Neural crest cell (in vitro differentiated cells): ENCODE measurements around the gene RNF14. TPM values are rescaled to one million over a fixed set of nuclear protein-coding genes. Genes with fewer than 3 reads are reported as not detected.

Experiments used
- DNase-seq: peaks from one replicate; pipeline ENCODE4 v3.0.0; 2021; ENCODE audit warnings: low read depth, mixed read lengths, low spot score
- H3K27ac Mint-ChIP-seq: one replicate; pipeline ENCODE4 v1.8.0; 2021; ENCODE audit warnings: mild to moderate bottlenecking, mixed read lengths; ENCODE audit not compliant: unreplicated experiment
- H3K27me3 Mint-ChIP-seq: 2 replicates; pipeline ENCODE4 v1.8.0; 2021; ENCODE audit warnings: low read depth, mild to moderate bottlenecking, mixed read lengths
- H3K36me3 Mint-ChIP-seq: 2 replicates; pipeline ENCODE4 v1.8.0; 2021; ENCODE audit warnings: low read depth, mild to moderate bottlenecking, mixed read lengths
- H3K4me1 Mint-ChIP-seq: 2 replicates; pipeline ENCODE4 v1.8.0; 2021; ENCODE audit warnings: mixed read lengths
- H3K4me3 Mint-ChIP-seq: one replicate; pipeline ENCODE4 v1.8.0; 2021; ENCODE audit warnings: mild to moderate bottlenecking, mixed read lengths
- H3K9me3 Mint-ChIP-seq: 2 replicates; pipeline ENCODE4 v1.8.0; 2021; ENCODE audit warnings: mixed read lengths
- CTCF ChIP-seq: fragments of 200-600 bp; sonication (generic); conservative IDR thresholded peaks from 2 replicates; pipeline ENCODE4 v1.5.0; 2021; ENCODE audit warnings: antibody characterized with exemption, mild to moderate bottlenecking
- total RNA-seq: library from RNA; stranded (reverse); gene quantifications from 2 replicates; pipeline ENCODE4 v1.2.1, GENCODE V29; 2021

Gene RNF14
- total RNA-seq, 1 donor from 2014 or later = 41.4 TPM

- peaks cover 10% of the 10 kb centered on the region for H3K36me3 Mint-ChIP-seq
Measured at GRCh38 chr5:141986072-141986471, 17.2 kb downstream of the RNF14 start.

DNA sequence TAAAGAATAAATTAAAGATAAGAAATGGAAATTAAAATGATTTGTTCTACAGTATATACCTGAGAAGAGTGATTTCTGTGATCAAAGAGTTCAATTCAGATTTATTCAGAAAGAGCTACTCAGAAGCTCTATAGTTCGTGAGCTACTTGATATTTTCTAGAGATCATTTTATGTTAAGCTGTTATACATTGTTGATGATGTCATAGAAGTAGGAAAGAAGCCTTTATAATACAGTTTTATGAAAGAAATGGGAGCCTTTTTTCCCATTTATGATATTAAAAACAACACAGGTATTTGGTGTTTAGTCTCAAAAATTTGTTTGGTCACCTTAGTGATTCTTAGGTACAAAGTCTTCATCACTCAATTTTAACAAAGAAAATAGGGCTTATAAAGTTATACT, 20.8 kb downstream of the RNF14 start:
- H3K36me3 Mint-ChIP-seq = peaks cover 13% of the 10 kb centered on the region
- no peaks in the 10 kb centered on the region for H3K9me3 Mint-ChIP-seq
- no peak overlapping the region for H3K27ac Mint-ChIP-seq
- no peak for DNase-seq
- no peak for TF ChIP-seq CTCF
- H3K4me1 Mint-ChIP-seq = peaks cover 10% of the 10 kb centered on the region
- no peak overlapping the region for H3K4me3 Mint-ChIP-seq
- H3K27me3 Mint-ChIP-seq = no peaks in the 10 kb centered on the region

More at GRCh38 chr5:141986072-141986471, 17.2 kb downstream of the RNF14 start:
- Mint-ChIP-seq H3K9me3 (no peaks in the 10 kb centered on the region), H3K4me3 (no peak overlapping the region), H3K27me3 (no peaks in the 10 kb centered on the region), H3K4me1 (no peaks in the 10 kb centered on the region), H3K27ac (no peak overlapping the region)
- no peak for TF ChIP-seq CTCF
- no peak for DNase-seq

DNA sequence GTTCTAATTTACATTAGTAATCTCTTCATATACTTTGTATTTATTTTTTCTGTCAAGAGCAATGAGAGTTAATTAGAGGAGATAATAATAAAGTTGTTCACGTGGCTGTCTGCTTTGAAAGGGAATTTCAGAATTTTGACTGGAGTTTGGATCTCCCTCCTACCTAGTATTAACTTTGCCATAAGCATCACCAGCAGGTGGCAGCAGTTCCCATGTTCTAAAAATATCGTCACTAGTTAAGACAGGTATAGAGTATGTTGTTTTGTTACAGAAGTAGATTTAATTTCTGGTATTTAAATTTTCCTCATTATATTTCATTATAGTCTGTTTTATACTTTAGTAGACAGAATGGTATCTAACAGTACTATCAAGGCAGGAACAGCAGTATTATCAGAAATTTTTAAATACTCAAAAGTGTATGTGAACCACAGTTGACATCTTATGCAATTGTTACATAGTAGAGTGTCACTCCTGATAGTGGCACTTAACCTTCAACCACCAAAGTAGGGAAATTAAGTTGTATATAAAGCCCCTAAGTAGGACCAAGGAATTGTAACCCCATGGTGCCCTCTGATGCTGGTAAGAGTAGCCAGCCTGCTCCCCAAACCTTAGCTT, 23.6 kb downstream of the RNF14 start:
- peak; percentile 75 for DNase-seq
- Mint-ChIP-seq H3K9me3 (no peaks in the 10 kb centered on the region), H3K36me3 (peaks cover 16% of the 10 kb centered on the region), H3K4me3 (no peak overlapping the region), H3K4me1 (peaks cover 12% of the 10 kb centered on the region), H3K27me3 (no peaks in the 10 kb centered on the region), H3K27ac (no peak overlapping the region)
- TF ChIP-seq CTCF = peak; percentile 91

GRCh38 chr5:141994511-141995136, 25.7 kb downstream of the RNF14 start:
- H3K27me3 Mint-ChIP-seq = no peaks in the 10 kb centered on the region
- H3K4me3 Mint-ChIP-seq = no peak overlapping the region
- H3K36me3 Mint-ChIP-seq = peaks cover 24% of the 10 kb centered on the region
- H3K9me3 Mint-ChIP-seq = no peaks in the 10 kb centered on the region
- no peak for TF ChIP-seq CTCF
- H3K4me1 Mint-ChIP-seq = peaks cover 12% of the 10 kb centered on the region
- peak overlapping the region; percentile 38 for H3K27ac Mint-ChIP-seq
- DNase-seq = no peak

DNA sequence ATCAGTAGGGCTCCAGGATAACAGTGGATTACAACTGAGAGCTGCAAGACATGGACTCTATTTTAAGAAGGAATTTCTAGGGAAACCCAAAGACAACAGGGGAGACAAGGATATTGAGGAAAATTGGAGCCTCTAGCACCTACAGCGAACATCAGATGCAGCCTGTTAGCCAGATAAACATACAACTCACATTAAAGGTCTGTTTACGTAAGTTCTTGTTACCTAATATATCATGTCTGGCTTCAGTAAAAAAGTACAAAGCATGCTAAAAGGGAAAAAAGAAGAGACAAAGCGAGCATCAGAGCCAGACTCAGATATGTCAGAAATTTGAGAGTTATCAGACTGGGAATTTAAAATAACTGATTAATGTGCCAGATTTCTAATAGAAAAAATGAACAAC, 26.8 kb downstream of the RNF14 start:
- Mint-ChIP-seq H3K4me1 (peaks cover 12% of the 10 kb centered on the region), H3K27me3 (no peaks in the 10 kb centered on the region), H3K4me3 (no peak overlapping the region), H3K9me3 (no peaks in the 10 kb centered on the region), H3K27ac (no peak overlapping the region), H3K36me3 (peaks cover 29% of the 10 kb centered on the region)
- no peak for DNase-seq
- no peak for TF ChIP-seq CTCF
